GM23248 (cell line): Measurements from ENCODE around the gene NAXD. TPM values are rescaled to one million over a fixed set of nuclear protein-coding genes. Genes with fewer than 3 reads are reported as not detected.
A peak's percentile ranks its signal among the peaks of the same experiment; 100 is the strongest.
"Not testable (repeated sequence)": the region's sequence is repeated elsewhere in the genome, so short reads cannot be mapped to it uniquely, and the experiment has no call there.

Source experiments
- DNase-seq: peaks from one replicate; pipeline ENCODE4 v3.0.0-alpha.2; 2015
- H2AFZ ChIP-seq: fragments of 200-600 bp; sonication (generic); 2 replicates; pipeline ENCODE4 v1.6.1; 2016; ENCODE audit warnings: antibody characterized with exemption
- H3F3A ChIP-seq: fragments of 200-600 bp; sonication (generic); 2 replicates; pipeline ENCODE4 v1.6.1; 2016; ENCODE audit warnings: mild to moderate bottlenecking, antibody characterized with exemption, mixed run types; ENCODE audit not compliant: insufficient read depth
- H3K27ac ChIP-seq: fragments of 200-600 bp; sonication (generic); 2 replicates; pipeline ENCODE4 v1.5.1; 2016; ENCODE audit warnings: mild to moderate bottlenecking
- H3K27me3 ChIP-seq: fragments of 200-600 bp; sonication (generic); replicated peaks from 2 replicates; pipeline ENCODE4 v1.6.1; 2016; ENCODE audit warnings: mild to moderate bottlenecking; ENCODE audit not compliant: insufficient read depth
- H3K36me3 ChIP-seq: fragments of 200-600 bp; sonication (generic); 2 replicates; pipeline ENCODE4 v1.6.1; 2016; ENCODE audit warnings: low read depth, mild to moderate bottlenecking
- H3K4me1 ChIP-seq: fragments of 200-600 bp; sonication (generic); 2 replicates; pipeline ENCODE4 v1.6.1; 2016; ENCODE audit warnings: mild to moderate bottlenecking; ENCODE audit not compliant: insufficient read depth
- H3K4me2 ChIP-seq: fragments of 200-600 bp; sonication (generic); one replicate; pipeline ENCODE4 v1.6.1; 2016; ENCODE audit warnings: mild to moderate bottlenecking; ENCODE audit not compliant: unreplicated experiment
- H3K4me3 ChIP-seq: fragments of 200-600 bp; sonication (generic); 2 replicates; pipeline ENCODE4 v1.5.1; 2016; ENCODE audit warnings: mild to moderate bottlenecking
- H3K79me2 ChIP-seq: fragments of 200-600 bp; sonication (generic); 2 replicates; pipeline ENCODE4 v1.6.1; 2016; ENCODE audit warnings: mild to moderate bottlenecking; ENCODE audit not compliant: insufficient read depth
- H3K9ac ChIP-seq: fragments of 200-600 bp; sonication (generic); 2 replicates; pipeline ENCODE4 v1.6.1; 2016; ENCODE audit warnings: mild to moderate bottlenecking
- H3K9me2 ChIP-seq: fragments of 200-600 bp; sonication (generic); 2 replicates; pipeline ENCODE4 v1.6.1; 2016; ENCODE audit warnings: mixed run types, mild to moderate bottlenecking, moderate library complexity; ENCODE audit not compliant: insufficient read depth
- H3K9me3 ChIP-seq: fragments of 200-600 bp; sonication (generic); one replicate; pipeline ENCODE4 v1.6.1; 2017; ENCODE audit warnings: low read depth
- H4K20me1 ChIP-seq: fragments of 200-600 bp; sonication (generic); 2 replicates; pipeline ENCODE4 v1.6.0; 2016; ENCODE audit not compliant: insufficient read depth
- EZH2 ChIP-seq: fragments of 200-600 bp; sonication (generic); IDR thresholded peaks from 2 replicates; pipeline ENCODE4 v1.6.1; 2018; ENCODE audit warnings: antibody characterized with exemption, mild to moderate bottlenecking; ENCODE audit not compliant: insufficient read depth, poor library complexity, severe bottlenecking
- EZH2phosphoT487 ChIP-seq: fragments of 200-600 bp; sonication (generic); IDR thresholded peaks from 2 replicates; pipeline ENCODE4 v1.6.1; 2018; ENCODE audit warnings: antibody characterized with exemption, moderate library complexity, mild to moderate bottlenecking, low read depth; ENCODE audit not compliant: insufficient read depth
- WGBS, 2 experiments: methylation state at CpG; one replicate each; pipeline ENCODE4 v1.1.6; 2015 to 2017; ENCODE audit warnings: low lambda C conversion rate in 2 of 2, low coverage in 1 of 2; ENCODE audit errors: missing lambda C conversion rate in 2 of 2; 5-methylcytosine and 5-hydroxymethylcytosine counted together
- in situ Hi-C: fragments of 300-500 bp; cut with MboI; formaldehyde crosslinking; loops from 2 replicates; pipeline ENCODE4 v1.15.0; 2020
- polyA plus RNA-seq: library from polyadenylated mRNA; unstranded; fragments of >200 nt; fragmentation: Nextera tagmentation; extraction: Ambion mirVana; gene quantifications from 2 replicates; pipeline ENCODE4 v1.2.1, GENCODE V29; 2016
- total RNA-seq: library from RNA; depleted of rRNA; stranded (reverse); fragments of >200 nt; shearing (Covaris generic); gene quantifications from 2 replicates; pipeline ENCODE4 v1.2.3, GENCODE V29; 2014; rRNA removed

Gene NAXD
- total RNA-seq = 23.5 and 34.0 TPM in 2 replicates
- polyA plus RNA-seq = 26.9 and 28.1 TPM in 2 replicates

- Histone ChIP-seq H3K27me3 (no peaks in the 10 kb centered on the region), H3K4me2 (peak within 1 kb of the TSS; percentile 85), H3F3A (peaks cover 16% of the 10 kb centered on the region; the same call in 1 of the 2 replicates), H3K9me2 (no peaks in the 10 kb centered on the region), H3K4me3 (peak within 1 kb of the TSS; percentile 81), H3K4me1 (peaks cover 22% of the 10 kb centered on the region), H3K9me3 (no peaks in the 10 kb centered on the region), H2AFZ (peak within 1 kb of the TSS; percentile 98), H4K20me1 (peaks cover 11% of the 10 kb centered on the region), H3K36me3 (no peaks in the 10 kb centered on the region), H3K79me2 (peaks cover 46% of the 10 kb centered on the region), H3K27ac (peak within 1 kb of the TSS; percentile 93), H3K9ac (peak within 1 kb of the TSS; percentile 94)
- DNase-seq = peak; percentile 95
- in situ Hi-C loops = no loop called here
- no peak for TF ChIP-seq EZH2phosphoT487
- no peak for TF ChIP-seq EZH2
- 1 to 2% methylated on average over 47 to 89 of the region's 95 CpGs for WGBS, 2 experiments
Measured at GRCh38 chr13:110615322-110616102, at the start of gene NAXD. TSS of gene NAXD (plus strand) at chr13:110615545. CDS start at chr13:110615602, 57 bp downstream.

GRCh38 chr13:110566171-110566570 lies 49.2 kb upstream of the NAXD start:
- Histone ChIP-seq H4K20me1 (no peaks in the 10 kb centered on the region), H3K4me3 (no peak overlapping the region), H3K9ac (no peak overlapping the region), H2AFZ (no peak overlapping the region), H3K79me2 (no peaks in the 10 kb centered on the region), H3F3A (peaks cover 13% of the 10 kb centered on the region), H3K9me3 (no peaks in the 10 kb centered on the region), H3K4me2 (no peak overlapping the region), H3K27ac (no peak overlapping the region), H3K27me3 (peaks cover 3% of the 10 kb centered on the region), H3K36me3 (no peaks in the 10 kb centered on the region), H3K4me1 (no peaks in the 10 kb centered on the region), H3K9me2 (no peaks in the 10 kb centered on the region)
- no peak for TF ChIP-seq EZH2
- TF ChIP-seq EZH2phosphoT487 = no peak
- in situ Hi-C loops = no loop called here
- DNase-seq = no peak
- WGBS, 2 experiments = 89 to 94% methylated on average over 9 of the region's 9 CpGs

- H3K4me2 ChIP-seq = no peak overlapping the region
- H3K9me2 ChIP-seq = no peaks in the 10 kb centered on the region
- DNase-seq = no peak
- no peak overlapping the region for H3K4me3 ChIP-seq
- no peak overlapping the region for H3K27ac ChIP-seq
- no peaks in the 10 kb centered on the region for H3K4me1 ChIP-seq
- H3K9ac ChIP-seq = no peak overlapping the region
- 54 to 62% methylated on average over 3 of the region's 3 CpGs for WGBS, 2 experiments
- no peaks in the 10 kb centered on the region for H3K9me3 ChIP-seq
- H3K36me3 ChIP-seq = no peaks in the 10 kb centered on the region
- H2AFZ ChIP-seq = no peak overlapping the region
- H3F3A ChIP-seq = no peaks in the 10 kb centered on the region
- H4K20me1 ChIP-seq = no peaks in the 10 kb centered on the region
- TF ChIP-seq EZH2phosphoT487 (no peak), EZH2 (no peak)
- no peaks in the 10 kb centered on the region for H3K79me2 ChIP-seq
- in situ Hi-C loops = no loop called here
- peaks cover 26% of the 10 kb centered on the region for H3K27me3 ChIP-seq
Measured at GRCh38 chr13:110568612-110569011, 46.7 kb upstream of the NAXD start.

DNA sequence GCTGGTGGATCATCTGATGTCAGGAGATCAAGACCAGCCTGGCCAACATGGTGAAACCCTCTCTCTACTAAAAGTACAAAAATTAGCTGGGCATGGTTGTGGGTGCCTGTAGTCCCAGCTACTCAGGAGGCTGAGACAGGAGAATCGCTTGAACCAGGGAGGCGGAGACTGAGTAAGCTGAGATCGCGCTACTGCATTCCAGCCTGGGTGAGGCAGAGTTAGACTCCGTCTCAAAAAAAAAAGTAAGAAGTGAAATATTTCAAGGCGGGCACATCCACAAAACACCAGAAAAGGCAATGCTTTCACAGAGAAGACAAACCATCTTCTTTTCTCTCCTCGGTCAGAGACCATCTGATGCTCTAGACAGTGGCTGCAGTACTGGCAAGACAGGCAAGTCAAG lies 45.4 kb upstream of the NAXD start:
- H3K9me3 ChIP-seq, H2AFZ ChIP-seq, H3K79me2 ChIP-seq, H3K9ac ChIP-seq, H4K20me1 ChIP-seq, H3K4me1 ChIP-seq, H3K4me2 ChIP-seq, in situ Hi-C loops, H3K27ac ChIP-seq, H3K9me2 ChIP-seq, H3F3A ChIP-seq, H3K4me3 ChIP-seq, H3K36me3 ChIP-seq: not testable (repeated sequence)
- peak; percentile 26 for DNase-seq
- peaks cover 39% of the 10 kb centered on the region for H3K27me3 ChIP-seq
- 70 to 71% methylated on average over 7 of the region's 7 CpGs for WGBS, 2 experiments
